Measurements from ENCODE around the gene TMEM63A.

Gene TMEM63A

GRCh38 chr1:225882694-225883615, 775 bp upstream of the TMEM63A start:
- Histone ChIP-seq H3K36me3 (ENCODE audit: insufficient read depth, low read length) (0 out of 2 replicates have a peak, but pooled peaks cover 5% of the 10 kb centered on the region), H3K27ac (ENCODE audit: low read depth, low read length) (peak overlapping the region; percentile 76), H3K9ac (ENCODE audit: low read depth, low read length) (peak overlapping the region; percentile 88), H3K4me3 (ENCODE audit: low read length) (peak overlapping the region; percentile 90), H3K4me1 (ENCODE audit: insufficient read depth, low read length) (peaks cover 16% of the 10 kb centered on the region), H3K9me3 (ENCODE audit: insufficient read depth, low read depth, low read length) (no peaks in the 10 kb centered on the region), H3K27me3 (ENCODE audit: insufficient read depth, low read length) (peaks cover 45% of the 10 kb centered on the region)
- 8% methylated on average over 63 of the region's 63 CpGs for WGBS

- Histone ChIP-seq H3K27me3 (ENCODE audit: insufficient read depth, low read length) (peaks cover 32% of the 10 kb centered on the region), H3K36me3 (ENCODE audit: insufficient read depth, low read length) (peaks cover 10% of the 10 kb centered on the region), H3K27ac (ENCODE audit: low read depth, low read length) (peak overlapping the region; percentile 76), H3K4me1 (ENCODE audit: insufficient read depth, low read length) (peaks cover 16% of the 10 kb centered on the region), H3K9me3 (ENCODE audit: insufficient read depth, low read depth, low read length) (no peaks in the 10 kb centered on the region), H3K4me3 (ENCODE audit: low read length) (peak overlapping the region; percentile 90), H3K9ac (ENCODE audit: low read depth, low read length) (peak overlapping the region; percentile 88)
- 3% methylated on average over 25 of the region's 25 CpGs for WGBS
Measured at GRCh38 chr1:225881081-225881958, 860 bp downstream of the TMEM63A start.

DNA sequence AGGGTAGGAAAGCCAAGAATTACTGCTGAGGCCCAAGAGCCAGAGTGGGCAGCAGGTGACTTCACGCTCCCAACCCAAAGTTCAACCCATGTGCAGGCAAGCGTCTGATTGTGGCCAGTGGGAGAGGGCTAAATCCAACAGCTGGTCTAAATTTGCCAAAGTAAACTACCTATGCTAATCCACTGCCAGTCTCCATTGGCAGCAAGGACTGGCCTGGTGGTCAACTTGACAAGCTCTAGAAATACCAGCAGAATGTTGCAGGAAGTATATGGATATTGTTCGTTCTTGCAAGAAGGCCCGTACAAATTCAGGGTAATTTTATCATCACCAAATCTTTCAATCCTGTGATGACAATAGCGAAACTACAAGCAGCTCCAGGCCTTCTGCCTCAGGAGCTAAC, 1.5 kb downstream of the TMEM63A start:
- H3K9me3 ChIP-seq (ENCODE audit: insufficient read depth, low read depth, low read length), result no peaks in the 10 kb centered on the region
- no peak overlapping the region for H3K9ac ChIP-seq (ENCODE audit: low read depth, low read length)
- peaks cover 11% of the 10 kb centered on the region for H3K36me3 ChIP-seq (ENCODE audit: insufficient read depth, low read length)
- peaks cover 29% of the 10 kb centered on the region for H3K27me3 ChIP-seq (ENCODE audit: insufficient read depth, low read length)
- H3K27ac ChIP-seq (ENCODE audit: low read depth, low read length), result no peak overlapping the region
- H3K4me3 ChIP-seq (ENCODE audit: low read length), result peak overlapping the region; percentile 90
- peaks cover 16% of the 10 kb centered on the region for H3K4me1 ChIP-seq (ENCODE audit: insufficient read depth, low read length)
- 78% methylated on average over 5 of the region's 5 CpGs for WGBS

GRCh38 chr1:225880222-225880588, 2.0 kb downstream of the TMEM63A start:
- Histone ChIP-seq H3K27me3 (ENCODE audit: insufficient read depth, low read length) (peaks cover 29% of the 10 kb centered on the region), H3K4me3 (ENCODE audit: low read length) (peak overlapping the region; percentile 90; the same call in 1 of the 2 replicates), H3K9me3 (ENCODE audit: insufficient read depth, low read depth, low read length) (no peaks in the 10 kb centered on the region), H3K27ac (ENCODE audit: low read depth, low read length) (no peak overlapping the region), H3K36me3 (ENCODE audit: insufficient read depth, low read length) (peaks cover 13% of the 10 kb centered on the region), H3K4me1 (ENCODE audit: insufficient read depth, low read length) (peaks cover 16% of the 10 kb centered on the region), H3K9ac (ENCODE audit: low read depth, low read length) (no peak overlapping the region)
- 73% methylated on average over 2 of the region's 2 CpGs for WGBS

DNA sequence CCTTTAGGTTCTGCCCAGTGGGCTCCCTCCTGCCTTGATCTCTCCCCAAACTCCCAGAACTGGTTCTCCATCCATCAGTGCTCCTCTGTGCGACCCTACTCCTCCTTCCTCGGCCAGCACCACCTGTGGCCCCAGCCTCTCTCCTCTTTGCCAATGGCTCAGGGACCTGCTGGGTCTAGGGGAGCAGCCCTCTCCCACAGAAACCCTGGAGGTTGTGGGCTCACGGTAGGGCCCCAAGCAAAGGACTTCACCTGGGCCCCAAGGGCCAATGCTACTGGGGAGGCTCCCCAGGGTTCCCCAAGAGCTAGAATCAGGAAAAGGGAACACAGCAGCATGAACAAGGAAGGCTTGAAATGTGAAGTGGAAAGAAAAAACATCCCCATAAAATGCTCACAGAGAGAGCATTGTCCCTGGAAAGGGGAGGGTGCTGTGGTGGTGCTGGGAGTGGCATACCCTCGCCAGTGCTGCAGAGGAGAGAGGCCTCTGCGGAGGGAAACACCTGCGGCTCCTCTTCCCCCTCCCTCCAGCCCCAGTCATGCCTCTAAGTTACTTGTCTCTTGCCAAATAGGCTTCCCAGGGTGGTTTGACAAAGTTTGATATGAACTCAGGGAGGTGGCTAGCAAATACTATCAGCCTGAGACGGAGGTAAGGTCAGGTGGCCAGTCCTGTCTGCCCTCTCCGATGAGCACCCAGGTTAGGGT, 2.5 kb downstream of the TMEM63A start:
- H3K27me3 ChIP-seq (ENCODE audit: insufficient read depth, low read length), result peaks cover 29% of the 10 kb centered on the region
- no peak overlapping the region for H3K9ac ChIP-seq (ENCODE audit: low read depth, low read length)
- H3K9me3 ChIP-seq (ENCODE audit: insufficient read depth, low read depth, low read length), result no peaks in the 10 kb centered on the region
- no peak overlapping the region for H3K27ac ChIP-seq (ENCODE audit: low read depth, low read length)
- WGBS, result 76% methylated on average over 5 of the region's 8 CpGs
- peaks cover 16% of the 10 kb centered on the region for H3K4me1 ChIP-seq (ENCODE audit: insufficient read depth, low read length)
- H3K4me3 ChIP-seq (ENCODE audit: low read length), result no peak overlapping the region
- H3K36me3 ChIP-seq (ENCODE audit: insufficient read depth, low read length), result peaks cover 16% of the 10 kb centered on the region

DNA sequence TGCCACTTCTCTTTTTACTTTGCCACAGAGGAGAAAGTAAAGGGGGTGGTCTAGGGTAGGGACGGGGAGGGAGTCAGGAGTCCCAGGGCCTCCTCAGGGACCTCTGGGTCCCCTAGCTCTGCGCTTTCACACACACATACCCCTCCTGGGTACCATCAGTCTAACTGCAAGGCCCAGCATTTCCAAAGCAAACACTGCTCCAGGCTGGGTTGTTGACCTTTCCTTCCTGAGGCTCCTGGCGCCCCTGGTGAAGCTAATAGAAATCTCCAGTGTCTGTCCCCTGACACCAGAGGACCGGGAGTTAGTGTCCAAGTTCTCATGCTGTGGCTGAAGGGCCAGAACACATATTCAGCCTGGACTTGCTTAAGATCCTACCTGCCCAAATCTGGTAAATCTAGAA, 3.9 kb downstream of the TMEM63A start:
- WGBS, result 78% methylated on average over 3 of the region's 4 CpGs
- no peak overlapping the region for H3K27ac ChIP-seq (ENCODE audit: low read depth, low read length)
- H3K36me3 ChIP-seq (ENCODE audit: insufficient read depth, low read length), result peaks cover 28% of the 10 kb centered on the region
- peaks cover 20% of the 10 kb centered on the region for H3K27me3 ChIP-seq (ENCODE audit: insufficient read depth, low read length)
- no peak overlapping the region for H3K4me3 ChIP-seq (ENCODE audit: low read length)
- H3K9ac ChIP-seq (ENCODE audit: low read depth, low read length), result no peak overlapping the region
- H3K4me1 ChIP-seq (ENCODE audit: insufficient read depth, low read length), result peaks cover 16% of the 10 kb centered on the region
- H3K9me3 ChIP-seq (ENCODE audit: insufficient read depth, low read depth, low read length), result no peaks in the 10 kb centered on the region

- WGBS, result 79% methylated on average over 10 of the region's 10 CpGs
- H3K27ac ChIP-seq (ENCODE audit: low read depth, low read length), result no peak overlapping the region
- H3K4me1 ChIP-seq (ENCODE audit: insufficient read depth, low read length), result peaks cover 16% of the 10 kb centered on the region
- peaks cover 13% of the 10 kb centered on the region for H3K27me3 ChIP-seq (ENCODE audit: insufficient read depth, low read length)
- H3K4me3 ChIP-seq (ENCODE audit: low read length), result no peak overlapping the region
- peaks cover 34% of the 10 kb centered on the region for H3K36me3 ChIP-seq (ENCODE audit: insufficient read depth, low read length)
- H3K9me3 ChIP-seq (ENCODE audit: insufficient read depth, low read depth, low read length), result no peaks in the 10 kb centered on the region
- H3K9ac ChIP-seq (ENCODE audit: low read depth, low read length), result no peak overlapping the region
Measured at GRCh38 chr1:225877580-225877979, 4.6 kb downstream of the TMEM63A start.

- Histone ChIP-seq H3K36me3 (ENCODE audit: insufficient read depth, low read length) (peaks cover 38% of the 10 kb centered on the region), H3K4me3 (ENCODE audit: low read length) (no peak overlapping the region), H3K9ac (ENCODE audit: low read depth, low read length) (no peak overlapping the region), H3K27ac (ENCODE audit: low read depth, low read length) (no peak overlapping the region), H3K4me1 (ENCODE audit: insufficient read depth, low read length) (peaks cover 16% of the 10 kb centered on the region), H3K27me3 (ENCODE audit: insufficient read depth, low read length) (peaks cover 9% of the 10 kb centered on the region), H3K9me3 (ENCODE audit: insufficient read depth, low read depth, low read length) (no peaks in the 10 kb centered on the region)
- WGBS, result 93% methylated on average over 12 of the region's 12 CpGs
Measured at GRCh38 chr1:225876900-225877510, 5.2 kb downstream of the TMEM63A start.

- H3K27ac ChIP-seq (ENCODE audit: low read depth, low read length), result no peak overlapping the region
- H3K9me3 ChIP-seq (ENCODE audit: insufficient read depth, low read depth, low read length), result no peaks in the 10 kb centered on the region
- peaks cover 3% of the 10 kb centered on the region for H3K4me1 ChIP-seq (ENCODE audit: insufficient read depth, low read length)
- WGBS, result 90% methylated on average over 12 of the region's 12 CpGs
- no peak overlapping the region for H3K9ac ChIP-seq (ENCODE audit: low read depth, low read length)
- no peak overlapping the region for H3K4me3 ChIP-seq (ENCODE audit: low read length)
- H3K27me3 ChIP-seq (ENCODE audit: insufficient read depth, low read length), result no peaks in the 10 kb centered on the region
- peaks cover 53% of the 10 kb centered on the region for H3K36me3 ChIP-seq (ENCODE audit: insufficient read depth, low read length)
Measured at GRCh38 chr1:225875044-225875815, 7.0 kb downstream of the TMEM63A start.

- Histone ChIP-seq H3K9me3 (ENCODE audit: insufficient read depth, low read depth, low read length) (no peaks in the 10 kb centered on the region), H3K9ac (ENCODE audit: low read depth, low read length) (no peak overlapping the region), H3K4me1 (ENCODE audit: insufficient read depth, low read length) (no peaks in the 10 kb centered on the region), H3K27ac (ENCODE audit: low read depth, low read length) (no peak overlapping the region), H3K36me3 (ENCODE audit: insufficient read depth, low read length) (peaks cover 57% of the 10 kb centered on the region), H3K4me3 (ENCODE audit: low read length) (no peak overlapping the region), H3K27me3 (ENCODE audit: insufficient read depth, low read length) (no peaks in the 10 kb centered on the region)
- 96% methylated on average over 11 of the region's 11 CpGs for WGBS
Measured at GRCh38 chr1:225874431-225874830, 7.7 kb downstream of the TMEM63A start.

Data from HUES64 (cell line).